ENCODE data around the gene DNAJB4. TPM values are rescaled to one million over a fixed set of nuclear protein-coding genes. Genes with fewer than 3 reads are reported as not detected.

Gene DNAJB4
- total and polyA plus RNA-seq, 2 of the 13 experiments (the other 11 are each of a cell fraction or from before 2014, with no cell fraction given), result 4.4 to 18.6 TPM

- TF ChIP-seq ZNF281 (CRISPR knock-in tag; IDR thresholded peaks at IDR 0.05; ENCODE audit: borderline replicate concordance), result peak; percentile 69
- no peak for TF ChIP-seq ZNF251 (CRISPR knock-in tag; IDR thresholded peaks at IDR 0.05)
- peak; percentile 84; the same call in 1 of the 2 replicates for TF ChIP-seq ETV5 (CRISPR knock-in tag; IDR thresholded peaks at IDR 0.05; ENCODE audit: borderline replicate concordance)
- TF ChIP-seq NFATC3 (CRISPR knock-in tag; IDR thresholded peaks at IDR 0.05), result no peak
- peak; percentile 60; the same call in 1 of the 2 replicates for TF ChIP-seq TFDP2 (CRISPR knock-in tag; IDR thresholded peaks at IDR 0.05)
- peak; percentile 83 for TF ChIP-seq HOXA3 (CRISPR knock-in tag; IDR thresholded peaks at IDR 0.05)
- 0 out of 2 replicates have a peak, but pooled peaks have one; percentile 25 for TF ChIP-seq ZNF543 (CRISPR knock-in tag; IDR thresholded peaks at IDR 0.05)
- TF ChIP-seq PRDM15 (CRISPR knock-in tag; IDR thresholded peaks at IDR 0.05), result peak; percentile 47
- TF ChIP-seq ZBTB7B (CRISPR knock-in tag; IDR thresholded peaks at IDR 0.05), result peak; percentile 80; the same call in 1 of the 2 replicates
- no peak for TF ChIP-seq ZNF484 (CRISPR knock-in tag; IDR thresholded peaks at IDR 0.05; ENCODE audit: borderline replicate concordance, low read depth)
- TF ChIP-seq LCORL (IDR thresholded peaks at IDR 0.05), result no peak
- peak; percentile 92 for TF ChIP-seq LCORL (CRISPR knock-in tag; IDR thresholded peaks at IDR 0.05)
- no peak for TF ChIP-seq MBD4 (IDR thresholded peaks at IDR 0.05; ENCODE audit: borderline replicate concordance, low read length)
- peak; percentile 79; the same call in 1 of the 2 replicates for TF ChIP-seq REL (CRISPR knock-in tag; conservative IDR thresholded peaks at IDR 0.05)
- no peak for TF ChIP-seq ATF7 (IDR thresholded peaks at IDR 0.05)
- no peak for TF ChIP-seq ATF7 (CRISPR knock-in tag; IDR thresholded peaks at IDR 0.05)
- no peak for TF ChIP-seq BCLAF1 (IDR thresholded peaks at IDR 0.05)
- peak; percentile 85 for TF ChIP-seq ZNF883 (CRISPR knock-in tag; IDR thresholded peaks at IDR 0.05; ENCODE audit: not compliant biosample characterization)
- TF ChIP-seq HHEX (CRISPR knock-in tag; IDR thresholded peaks at IDR 0.05), result no peak
- no peak for TF ChIP-seq SRY (CRISPR knock-in tag; IDR thresholded peaks at IDR 0.05)
These were observed 41.4 kb downstream of the DNAJB4 start, which contains the start of gene GIPC2 (continued) for GRCh38 chr1:78045926-78046778.
